ENCODE data around the gene PXYLP1.
A peak's percentile ranks its signal among the peaks of the same experiment; 100 is the strongest.
"Not testable (repeated sequence)": the region's sequence is repeated elsewhere in the genome, so short reads cannot be mapped to it uniquely, and the experiment has no call there.

PXYLP1 gene
- total RNA-seq = 12.6 to 19.5 (median 14.7) reads per million in 4 donors

- DNase-seq = peak; percentile 76 to 90 (median 82)
Observed at GRCh38 chr3:141231101-141231951, at the start of gene PXYLP1. Gene PXYLP1, plus strand, starts transcription at chr3:141231825. Its CDS starts 28,351 bp downstream, at chr3:141260176.

GRCh38 chr3:141183606-141184005 is 48.0 kb upstream of the PXYLP1 start:
- no peak for DNase-seq

GRCh38 chr3:141184430-141184829 is 47.2 kb upstream of the PXYLP1 start:
- DNase-seq = no peak

- no peak for DNase-seq
Observed at GRCh38 chr3:141191097-141191749, 40.4 kb upstream of the PXYLP1 start.

GRCh38 chr3:141192345-141192744 is 39.3 kb upstream of the PXYLP1 start:
- DNase-seq = peak; percentile 82 to 97 (median 86)

- DNase-seq = no peak
Observed at GRCh38 chr3:141193066-141193830, 38.4 kb upstream of the PXYLP1 start.

- DNase-seq = no peak
Observed at GRCh38 chr3:141201122-141201521, 30.5 kb upstream of the PXYLP1 start.

- DNase-seq = no peak
Observed at GRCh38 chr3:141202682-141203081, 28.9 kb upstream of the PXYLP1 start.

GRCh38 chr3:141203866-141204265 is 27.8 kb upstream of the PXYLP1 start:
- DNase-seq = no peak

- no peak for DNase-seq
Observed at GRCh38 chr3:141204343-141204742, 27.3 kb upstream of the PXYLP1 start.

- not testable (repeated sequence) for DNase-seq
Observed at GRCh38 chr3:141211306-141211705, 20.3 kb upstream of the PXYLP1 start.

GRCh38 chr3:141212101-141212500 is 19.5 kb upstream of the PXYLP1 start:
- DNase-seq = no peak

- DNase-seq = no peak
Observed at GRCh38 chr3:141212555-141212954, 19.1 kb upstream of the PXYLP1 start.

- no peak for DNase-seq
Observed at GRCh38 chr3:141216975-141217374, 14.7 kb upstream of the PXYLP1 start.

GRCh38 chr3:141217389-141217788 is 14.2 kb upstream of the PXYLP1 start:
- DNase-seq = no peak

GRCh38 chr3:141218162-141218835 is 13.3 kb upstream of the PXYLP1 start:
- DNase-seq = no peak

GRCh38 chr3:141218926-141219325 is 12.7 kb upstream of the PXYLP1 start:
- no peak for DNase-seq

GRCh38 chr3:141223673-141224166 is 7.9 kb upstream of the PXYLP1 start:
- DNase-seq = no peak

- DNase-seq = no peak
Observed at GRCh38 chr3:141225939-141226338, 5.7 kb upstream of the PXYLP1 start.

- no peak for DNase-seq
Observed at GRCh38 chr3:141227216-141227615, 4.4 kb upstream of the PXYLP1 start.

- no peak for DNase-seq
Observed at GRCh38 chr3:141227752-141228151, 3.9 kb upstream of the PXYLP1 start.

GRCh38 chr3:141228395-141228794 is 3.2 kb upstream of the PXYLP1 start:
- no peak for DNase-seq
